ENCODE measurements around the gene IBTK. TPM values are rescaled to one million over a fixed set of nuclear protein-coding genes. Genes with fewer than 3 reads are reported as not detected.
A peak's percentile ranks its signal among the peaks of the same experiment; 100 is the strongest.

The IBTK gene
- total and polyA plus RNA-seq, 2 of the 4 experiments (the other 2 are of a cell fraction): 9.7 to 45.0 TPM

- no peak overlapping the region for H2AK9ac ChIP-seq (replicated peaks; ENCODE audit: low read depth, low read length, poor library complexity)
- H3K9ac ChIP-seq (ENCODE audit: low read depth, low read length): no peak overlapping the region
- DNase-seq (no peak), ATAC-seq (ENCODE audit: low read depth) (no peak)
- peaks cover 3% of the 10 kb centered on the region for H3K4me1 ChIP-seq (ENCODE audit: control insufficient read depth, insufficient read depth, low read length)
- no peak overlapping the region for H3K4me3 ChIP-seq (ENCODE audit: insufficient read depth, low read depth, low read length)
- no peaks in the 10 kb centered on the region for H3K79me1 ChIP-seq (ENCODE audit: low read depth in 1 of 2, low read length in 2 of 2)
- TF ChIP-seq CTCF (conservative IDR thresholded peaks at IDR 0.05; ENCODE audit: low read depth, low read length) (no peak), BHLHE40 (IDR thresholded peaks at IDR 0.05; ENCODE audit: low read depth, low read length) (no peak), CEBPB (IDR thresholded peaks at IDR 0.05; ENCODE audit: low read depth, low read length) (no peak), POLR2A (IDR thresholded peaks at IDR 0.05; ENCODE audit: low read depth, low read length) (no peak), USF2 (IDR thresholded peaks at IDR 0.05; ENCODE audit: low read depth, low read length) (no peak), ELK1 (IDR thresholded peaks at IDR 0.05; ENCODE audit: borderline replicate concordance, low read depth, low read length) (no peak), MAZ (IDR thresholded peaks at IDR 0.05; ENCODE audit: borderline replicate concordance, low read depth, low read length) (no peak), CHD1 (IDR thresholded peaks at IDR 0.05; ENCODE audit: low read depth, low read length) (no peak), FOS (IDR thresholded peaks at IDR 0.05; ENCODE audit: low read depth, low read length) (no peak), SMC3 (IDR thresholded peaks at IDR 0.05; ENCODE audit: low read depth, low read length) (no peak), RAD21 (IDR thresholded peaks at IDR 0.05; ENCODE audit: low read length) (no peak), RFX5 (IDR thresholded peaks at IDR 0.05; ENCODE audit: low read depth, low read length) (no peak), RCOR1 (IDR thresholded peaks at IDR 0.05; ENCODE audit: insufficient replicate concordance, low read length) (no peak), NFE2L2 (IDR thresholded peaks at IDR 0.05; ENCODE audit: low read depth, low read length) (no peak), MAFK (IDR thresholded peaks at IDR 0.05; ENCODE audit: low read depth, low read length) (no peak), MXI1 (IDR thresholded peaks at IDR 0.05; ENCODE audit: borderline replicate concordance, low read depth, low read length) (no peak)
- dilution Hi-C loops (cut with HindIII; ENCODE audit: low sequenced_read_pairs, unreplicated experiment) (no loop called here), in situ Hi-C loops (cut with MboI; ENCODE audit: low sequenced_read_pairs) (no loop called here), intact Hi-C loops (cut with micrococcal nuclease) (no loop called here)
- H2AFZ ChIP-seq (replicated peaks; ENCODE audit: low read length, poor library complexity): no peak overlapping the region
- H3K9me3 ChIP-seq (ENCODE audit: control insufficient read depth, insufficient read depth, low read length): no peaks in the 10 kb centered on the region
- H3K14ac ChIP-seq (replicated peaks; ENCODE audit: low read depth, low read length): peak overlapping the region; percentile 36; the same call in 1 of the 2 replicates
- H4K8ac ChIP-seq (ENCODE audit: low read depth in 2 of 2, low read length in 2 of 2): no peak overlapping the region
- H3K18ac ChIP-seq (ENCODE audit: low read depth, low read length): peak overlapping the region; percentile 10; the same call in 1 of the 2 replicates
- ChIA-PET POLR2A (ENCODE audit: unreplicated experiment) (no interaction called here), CTCF (no interaction called here)
- peak overlapping the region; percentile 49; the same call in 1 of the 2 replicates for H2BK120ac ChIP-seq (ENCODE audit: low read depth, low read length)
- H4K91ac ChIP-seq (ENCODE audit: insufficient read depth, low read depth, low read length): 0 out of 2 replicates have a peak overlapping the region, but pooled peaks have one; percentile 25
- no peak overlapping the region for H3K4me2 ChIP-seq (ENCODE audit: low read depth, low read length)
- H4K20me1 ChIP-seq (ENCODE audit: insufficient read depth, low read length): 0 out of 2 replicates have a peak, but pooled peaks cover 4% of the 10 kb centered on the region
- H3K9me1 ChIP-seq (ENCODE audit: insufficient read depth, low read length): peaks cover 4% of the 10 kb centered on the region
- BruUV-seq (replicated peaks): no TSS peak
- peak overlapping the region; percentile 76 for H2BK20ac ChIP-seq (ENCODE audit: low read depth, low read length)
- H3K23ac ChIP-seq (ENCODE audit: low read depth, low read length): peak overlapping the region; percentile 46; the same call in 1 of the 2 replicates
- no peak overlapping the region for H2BK5ac ChIP-seq (ENCODE audit: low read depth, low read length, poor library complexity, severe bottlenecking)
- no peak overlapping the region for H4K5ac ChIP-seq (ENCODE audit: low read depth, low read length)
- no peak overlapping the region for H3K4ac ChIP-seq (ENCODE audit: low read depth, low read length)
- peak overlapping the region; percentile 65; the same call in 1 of the 2 replicates for H2AK5ac ChIP-seq (ENCODE audit: low read depth, low read length)
- H3K27me3 ChIP-seq (ENCODE audit: control insufficient read depth, insufficient read depth, low read length): no peaks in the 10 kb centered on the region
- H3K27ac ChIP-seq (ENCODE audit: insufficient read depth, low read length): no peak overlapping the region
- peak overlapping the region; percentile 29; the same call in 1 of the 3 replicates for H2BK15ac ChIP-seq (ENCODE audit: low read depth, low read length)
- H3K56ac ChIP-seq (ENCODE audit: extremely low read depth, insufficient read depth, low read length): no peak overlapping the region
- no peaks in the 10 kb centered on the region for H3K36me3 ChIP-seq (ENCODE audit: control insufficient read depth, insufficient read depth, low read length)
These were observed 101.6 kb downstream of the IBTK start for GRCh38 chr6:82145926-82146452.

All from IMR-90 (cell line).